Measurements from ENCODE around the gene EMD.

The EMD gene

GRCh38 chrX:154362085-154362742, 16.9 kb upstream of the EMD start:
- Mint-ChIP-seq H3K9me3 (no peaks in the 10 kb centered on the region), H3K27me3 (no peaks in the 10 kb centered on the region), H3K27ac (no peak overlapping the region), H3K4me3 (no peak overlapping the region), H3K4me1 (peaks cover 27% of the 10 kb centered on the region), H3K36me3 (peaks cover 20% of the 10 kb centered on the region)
- DNase-seq: no peak
- CTCF ChIA-PET: interaction anchor here (1.1 to 1.6 kb wide), 2 partner anchors 10 to 11 kb away, joined by 3 read pairs; no protein-coding TSS in a partner anchor

GRCh38 chrX:154363706-154364439, 15.2 kb upstream of the EMD start:
- no peak for DNase-seq
- Mint-ChIP-seq H3K4me1 (peaks cover 26% of the 10 kb centered on the region), H3K36me3 (peaks cover 18% of the 10 kb centered on the region), H3K27me3 (no peaks in the 10 kb centered on the region), H3K4me3 (no peak overlapping the region), H3K27ac (no peak overlapping the region), H3K9me3 (no peaks in the 10 kb centered on the region)
- CTCF ChIA-PET: interaction anchor here (1.1 to 1.6 kb wide), 2 partner anchors 8 to 10 kb away, joined by 3 read pairs; no protein-coding TSS in a partner anchor

- Mint-ChIP-seq H3K4me3 (no peak overlapping the region), H3K36me3 (peaks cover 21% of the 10 kb centered on the region), H3K27ac (no peak overlapping the region), H3K9me3 (no peaks in the 10 kb centered on the region), H3K4me1 (peaks cover 24% of the 10 kb centered on the region), H3K27me3 (no peaks in the 10 kb centered on the region)
- CTCF ChIA-PET: no interaction called here
- no peak for DNase-seq
Measured at GRCh38 chrX:154365052-154365600, 14.0 kb upstream of the EMD start.

- Mint-ChIP-seq H3K36me3 (peaks cover 22% of the 10 kb centered on the region), H3K4me1 (peaks cover 24% of the 10 kb centered on the region), H3K4me3 (no peak overlapping the region), H3K9me3 (no peaks in the 10 kb centered on the region), H3K27ac (peak overlapping the region; percentile 45), H3K27me3 (no peaks in the 10 kb centered on the region)
- DNase-seq: no peak
- CTCF ChIA-PET: no interaction called here
Measured at GRCh38 chrX:154365997-154366665, 13.0 kb upstream of the EMD start.

- peaks cover 22% of the 10 kb centered on the region for H3K36me3 Mint-ChIP-seq
- CTCF ChIA-PET: no interaction called here
- H3K27ac Mint-ChIP-seq: no peak overlapping the region
- H3K4me3 Mint-ChIP-seq: no peak overlapping the region
- peaks cover 24% of the 10 kb centered on the region for H3K4me1 Mint-ChIP-seq
- no peaks in the 10 kb centered on the region for H3K27me3 Mint-ChIP-seq
- DNase-seq: no peak
- no peaks in the 10 kb centered on the region for H3K9me3 Mint-ChIP-seq
Measured at GRCh38 chrX:154366666-154367055, 12.4 kb upstream of the EMD start.

GRCh38 chrX:154367474-154368308, 11.4 kb upstream of the EMD start:
- Mint-ChIP-seq H3K4me3 (peak overlapping the region; percentile 91), H3K27ac (peak overlapping the region; percentile 87), H3K27me3 (no peaks in the 10 kb centered on the region), H3K36me3 (peaks cover 21% of the 10 kb centered on the region), H3K9me3 (no peaks in the 10 kb centered on the region), H3K4me1 (peaks cover 28% of the 10 kb centered on the region)
- CTCF ChIA-PET: no interaction called here
- DNase-seq: no peak

GRCh38 chrX:154368630-154369448, 10.3 kb upstream of the EMD start:
- CTCF ChIA-PET: no interaction called here
- H3K27me3 Mint-ChIP-seq: no peaks in the 10 kb centered on the region
- no peaks in the 10 kb centered on the region for H3K9me3 Mint-ChIP-seq
- H3K27ac Mint-ChIP-seq: peak overlapping the region; percentile 87
- peak; percentile 91 for DNase-seq
- H3K36me3 Mint-ChIP-seq: peaks cover 19% of the 10 kb centered on the region
- H3K4me3 Mint-ChIP-seq: peak overlapping the region; percentile 91
- H3K4me1 Mint-ChIP-seq: peaks cover 31% of the 10 kb centered on the region

- peak overlapping the region; percentile 91 for H3K4me3 Mint-ChIP-seq
- peaks cover 29% of the 10 kb centered on the region for H3K4me1 Mint-ChIP-seq
- no peaks in the 10 kb centered on the region for H3K9me3 Mint-ChIP-seq
- peak overlapping the region; percentile 92 for H3K27ac Mint-ChIP-seq
- peak; percentile 77 for DNase-seq
- H3K27me3 Mint-ChIP-seq: no peaks in the 10 kb centered on the region
- peaks cover 16% of the 10 kb centered on the region for H3K36me3 Mint-ChIP-seq
- CTCF ChIA-PET: no interaction called here
Measured at GRCh38 chrX:154369449-154370299, 9.4 kb upstream of the EMD start.

GRCh38 chrX:154370300-154371016, 8.6 kb upstream of the EMD start:
- Mint-ChIP-seq H3K9me3 (no peaks in the 10 kb centered on the region), H3K4me1 (peaks cover 33% of the 10 kb centered on the region), H3K27me3 (no peaks in the 10 kb centered on the region), H3K27ac (peak overlapping the region; percentile 92), H3K36me3 (peaks cover 14% of the 10 kb centered on the region), H3K4me3 (peak overlapping the region; percentile 91)
- peak; percentile 41 for DNase-seq
- CTCF ChIA-PET: interaction anchor here (0.8 kb wide), 1 partner anchor 351 kb away, joined by 3 read pairs; no protein-coding TSS in a partner anchor

GRCh38 chrX:154371017-154371788, 7.9 kb upstream of the EMD start:
- CTCF ChIA-PET: interaction anchor here (0.6 to 0.8 kb wide), 2 partner anchors 8 to 352 kb away, joined by 3 read pairs; no protein-coding TSS in a partner anchor
- H3K4me1 Mint-ChIP-seq: peaks cover 33% of the 10 kb centered on the region
- H3K4me3 Mint-ChIP-seq: peak overlapping the region; percentile 77
- DNase-seq: peak; percentile 94
- no peaks in the 10 kb centered on the region for H3K9me3 Mint-ChIP-seq
- H3K36me3 Mint-ChIP-seq: peaks cover 14% of the 10 kb centered on the region
- no peaks in the 10 kb centered on the region for H3K27me3 Mint-ChIP-seq
- H3K27ac Mint-ChIP-seq: peak overlapping the region; percentile 83

GRCh38 chrX:154371789-154372300, 7.2 kb upstream of the EMD start:
- no peaks in the 10 kb centered on the region for H3K27me3 Mint-ChIP-seq
- no peak for DNase-seq
- peak overlapping the region; percentile 86 for H3K27ac Mint-ChIP-seq
- peaks cover 14% of the 10 kb centered on the region for H3K36me3 Mint-ChIP-seq
- peak overlapping the region; percentile 80 for H3K4me3 Mint-ChIP-seq
- H3K4me1 Mint-ChIP-seq: peaks cover 32% of the 10 kb centered on the region
- CTCF ChIA-PET: interaction anchor here (0.6 to 1.0 kb wide), 2 partner anchors 9 to 27 kb away, joined by 3 read pairs; partner anchors contain the start of gene RPL10
- no peaks in the 10 kb centered on the region for H3K9me3 Mint-ChIP-seq
